HG03432 (cell line): ENCODE data around the gene PLEKHM1.
A peak's percentile ranks its signal among the peaks of the same experiment; 100 is the strongest.
"Not testable (repeated sequence)": the region's sequence is repeated elsewhere in the genome, so short reads cannot be mapped to it uniquely, and the experiment has no call there.

Experiments
- ATAC-seq: cut with Tn5 transposase; IDR thresholded peaks from one replicate; pipeline ENCODE4 v1.9.1; 2021; ENCODE audit warnings: mild to moderate bottlenecking, moderate library complexity; ENCODE audit not compliant: unreplicated experiment

PLEKHM1 gene

GRCh38 chr17:45468293-45469203 is 22.0 kb downstream of the PLEKHM1 start:
- ATAC-seq, result not testable (repeated sequence)

- ATAC-seq, result peak; percentile 93
Observed at GRCh38 chr17:45461524-45462327, 28.8 kb downstream of the PLEKHM1 start.

DNA sequence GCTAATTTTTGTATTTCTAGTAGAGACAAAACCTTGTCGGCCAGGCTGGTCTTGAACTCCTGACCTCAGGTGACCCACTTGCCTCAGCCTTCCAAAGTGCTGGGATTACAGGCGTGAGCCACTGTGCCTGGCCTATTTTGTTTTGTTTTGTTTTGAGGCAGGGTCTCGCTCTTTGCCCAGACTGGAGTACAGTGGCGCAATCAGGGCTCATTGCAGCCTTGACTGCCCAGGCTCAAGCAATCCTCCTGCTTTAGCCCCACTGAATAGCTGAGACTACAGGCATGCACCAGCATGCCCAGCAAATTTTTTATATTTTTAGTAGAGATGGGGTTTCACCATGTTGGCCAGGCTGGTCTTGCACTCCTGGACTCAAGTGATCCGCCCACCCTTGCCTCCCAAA is 30.1 kb downstream of the PLEKHM1 start:
- not testable (repeated sequence) for ATAC-seq

GRCh38 chr17:45454341-45454740 is 36.2 kb downstream of the PLEKHM1 start:
- not testable (repeated sequence) for ATAC-seq

- not testable (repeated sequence) for ATAC-seq
Observed at GRCh38 chr17:45453731-45454130, 36.8 kb downstream of the PLEKHM1 start.

- not testable (repeated sequence) for ATAC-seq
Observed at GRCh38 chr17:45453225-45453534, 37.3 kb downstream of the PLEKHM1 start.

DNA sequence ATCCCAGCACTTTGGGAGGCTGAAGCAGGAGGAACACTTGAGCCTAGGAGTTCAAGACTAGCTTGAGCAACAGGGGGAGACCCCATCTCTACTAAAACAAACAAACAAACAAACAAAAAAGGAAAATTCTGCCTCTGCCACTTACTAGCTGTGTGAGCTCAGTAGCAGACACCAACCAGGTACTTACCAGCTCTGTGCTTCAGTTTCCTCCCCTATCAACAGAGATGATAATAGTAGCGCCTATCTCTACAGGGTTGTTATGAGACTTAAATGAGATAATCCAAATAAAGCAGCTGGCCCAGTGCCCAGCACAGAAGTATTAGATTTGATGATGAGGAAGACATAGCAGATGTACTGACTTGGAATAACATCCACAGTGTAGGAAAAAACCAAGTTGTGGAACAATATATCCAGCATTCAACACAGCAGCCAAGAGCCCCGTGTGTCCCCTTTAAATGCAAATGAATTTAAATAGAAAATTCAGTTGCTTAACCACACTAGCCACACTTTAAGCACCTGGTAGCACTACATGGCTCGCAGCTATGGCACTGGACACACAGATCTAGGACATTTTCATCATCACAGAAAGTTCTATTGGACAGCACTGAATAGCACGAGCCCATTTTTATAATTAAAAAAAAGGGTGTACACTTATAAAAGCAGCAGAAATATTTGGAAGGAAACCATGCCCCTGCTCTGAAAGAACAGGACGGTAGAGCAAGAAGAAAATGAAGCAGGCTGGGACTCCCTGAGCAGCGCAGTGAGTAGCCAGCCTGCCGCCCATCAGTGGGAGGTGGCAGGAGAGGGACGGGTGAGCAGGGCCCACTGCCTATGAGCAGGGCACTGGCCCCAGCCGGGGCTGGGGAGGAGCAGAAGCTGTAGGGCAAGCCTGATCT is 37.9 kb downstream of the PLEKHM1 start:
- not testable (repeated sequence) for ATAC-seq

- not testable (repeated sequence) for ATAC-seq
Observed at GRCh38 chr17:45451660-45452059, 38.9 kb downstream of the PLEKHM1 start.

DNA sequence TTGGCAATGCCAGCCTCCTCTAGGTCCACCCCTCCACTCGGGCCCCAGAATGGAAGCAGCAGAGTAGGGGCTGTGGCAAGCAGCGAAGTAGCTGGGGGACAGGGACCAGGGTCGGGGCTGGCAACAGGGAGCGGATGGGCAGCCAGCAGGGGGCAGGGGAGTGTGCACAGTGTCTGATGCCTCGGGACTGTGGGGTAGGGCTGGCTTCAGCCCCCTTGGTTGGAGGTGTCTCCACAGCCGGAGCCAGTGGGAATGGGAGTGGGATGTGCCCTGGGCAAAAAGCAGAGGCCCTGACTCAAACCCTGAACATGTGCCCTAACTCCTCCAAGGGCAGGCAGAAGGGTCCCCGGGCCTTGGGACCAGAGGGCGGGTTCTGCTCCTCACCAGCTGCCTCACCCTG is 39.4 kb downstream of the PLEKHM1 start:
- no peak for ATAC-seq

GRCh38 chr17:45449708-45450329 is 40.7 kb downstream of the PLEKHM1 start:
- ATAC-seq, result not testable (repeated sequence)

DNA sequence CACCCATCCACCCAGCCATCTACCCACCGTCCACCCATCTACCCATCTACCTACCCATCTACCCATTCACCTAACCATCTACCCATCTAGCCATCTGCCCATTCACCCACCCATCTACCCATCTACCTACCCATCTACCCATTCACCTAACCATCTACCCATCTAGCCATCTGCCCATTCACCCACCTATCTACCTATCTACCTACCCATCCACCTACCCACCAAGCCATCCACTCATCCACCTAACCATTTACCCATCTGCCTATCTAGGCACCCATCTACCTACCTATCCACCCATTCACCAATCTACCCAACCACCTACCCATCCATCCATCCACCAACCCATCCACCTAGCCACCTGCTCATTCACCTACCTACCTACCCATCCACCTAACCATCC is 41.3 kb downstream of the PLEKHM1 start:
- not testable (repeated sequence) for ATAC-seq

DNA sequence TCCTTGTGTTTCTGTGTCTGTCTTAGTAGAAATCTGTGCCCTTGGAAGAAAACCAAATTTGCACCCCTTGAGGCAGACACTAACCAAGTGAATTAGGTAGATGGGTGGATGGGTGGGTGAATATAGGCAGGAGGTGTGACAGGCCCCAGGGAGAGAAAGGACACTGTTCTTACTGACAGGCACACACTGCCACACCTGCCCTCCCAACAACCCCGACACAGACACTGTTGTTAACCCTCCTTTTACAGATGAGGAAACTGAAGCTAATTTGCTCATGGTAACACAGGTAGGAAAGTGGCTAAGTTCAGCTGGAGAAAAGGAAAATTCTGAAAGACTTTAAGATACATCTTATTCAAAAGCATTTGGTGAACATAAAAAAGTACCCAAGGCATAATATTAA is 42.0 kb downstream of the PLEKHM1 start:
- not testable (repeated sequence) for ATAC-seq

DNA sequence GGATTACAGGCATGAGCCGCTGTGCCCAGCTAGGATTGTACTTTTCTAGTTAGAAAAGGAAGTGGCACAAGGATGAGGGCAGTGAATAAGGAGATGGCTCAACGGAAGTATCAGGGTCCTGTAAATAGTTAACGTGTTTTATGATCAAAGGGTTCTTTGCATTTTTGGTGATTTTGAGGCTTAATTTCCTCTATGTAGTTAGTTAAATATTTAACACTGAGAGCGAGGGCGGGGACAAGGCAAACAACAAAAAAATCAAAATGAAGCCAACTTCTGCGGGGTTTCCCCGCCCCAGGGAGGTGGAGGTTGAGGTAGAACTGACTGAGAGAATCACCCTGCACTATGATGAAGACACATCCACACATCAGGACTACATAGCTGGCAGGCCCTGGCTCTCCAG is 42.5 kb downstream of the PLEKHM1 start:
- not testable (repeated sequence) for ATAC-seq

- not testable (repeated sequence) for ATAC-seq
Observed at GRCh38 chr17:45447650-45448049, 42.9 kb downstream of the PLEKHM1 start.

DNA sequence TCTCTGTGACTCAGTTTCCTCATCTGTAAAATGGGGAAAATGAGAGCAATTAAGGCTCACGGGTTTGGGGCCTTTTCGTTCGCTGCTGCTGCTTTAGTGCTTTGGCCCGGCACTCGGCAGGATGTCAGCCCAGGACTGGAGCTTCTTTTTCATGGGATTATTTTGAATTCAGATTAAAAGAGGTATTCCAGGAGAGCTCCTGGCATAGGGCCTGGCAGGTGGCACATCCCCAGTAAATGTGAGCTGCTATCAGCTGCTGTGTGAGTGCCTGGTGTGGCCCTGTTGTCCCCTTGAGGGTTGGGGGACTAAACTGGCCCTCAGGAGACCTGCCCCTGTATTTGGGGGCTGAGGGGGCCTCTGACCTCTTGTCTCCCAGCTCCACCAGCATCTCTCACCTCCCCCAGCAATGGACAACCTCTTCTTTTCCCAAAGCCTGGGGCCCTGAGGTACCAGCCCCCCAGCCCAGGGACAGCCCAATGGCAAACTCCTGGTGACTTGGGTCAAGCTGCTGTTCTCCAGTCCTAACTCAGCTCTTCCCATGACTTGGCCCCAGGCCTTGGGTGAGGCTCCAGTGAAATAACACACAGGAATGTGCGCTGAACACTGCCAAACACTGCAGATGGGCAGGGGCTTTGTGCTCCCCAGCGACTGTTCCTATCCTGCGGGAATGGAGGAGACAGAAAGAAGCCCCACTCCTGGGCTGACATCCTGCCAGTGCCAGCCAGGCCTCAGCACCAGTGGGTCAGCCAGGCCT is 43.5 kb downstream of the PLEKHM1 start:
- not testable (repeated sequence) for ATAC-seq

- not testable (repeated sequence) for ATAC-seq
Observed at GRCh38 chr17:45445901-45446743, 44.4 kb downstream of the PLEKHM1 start.

DNA sequence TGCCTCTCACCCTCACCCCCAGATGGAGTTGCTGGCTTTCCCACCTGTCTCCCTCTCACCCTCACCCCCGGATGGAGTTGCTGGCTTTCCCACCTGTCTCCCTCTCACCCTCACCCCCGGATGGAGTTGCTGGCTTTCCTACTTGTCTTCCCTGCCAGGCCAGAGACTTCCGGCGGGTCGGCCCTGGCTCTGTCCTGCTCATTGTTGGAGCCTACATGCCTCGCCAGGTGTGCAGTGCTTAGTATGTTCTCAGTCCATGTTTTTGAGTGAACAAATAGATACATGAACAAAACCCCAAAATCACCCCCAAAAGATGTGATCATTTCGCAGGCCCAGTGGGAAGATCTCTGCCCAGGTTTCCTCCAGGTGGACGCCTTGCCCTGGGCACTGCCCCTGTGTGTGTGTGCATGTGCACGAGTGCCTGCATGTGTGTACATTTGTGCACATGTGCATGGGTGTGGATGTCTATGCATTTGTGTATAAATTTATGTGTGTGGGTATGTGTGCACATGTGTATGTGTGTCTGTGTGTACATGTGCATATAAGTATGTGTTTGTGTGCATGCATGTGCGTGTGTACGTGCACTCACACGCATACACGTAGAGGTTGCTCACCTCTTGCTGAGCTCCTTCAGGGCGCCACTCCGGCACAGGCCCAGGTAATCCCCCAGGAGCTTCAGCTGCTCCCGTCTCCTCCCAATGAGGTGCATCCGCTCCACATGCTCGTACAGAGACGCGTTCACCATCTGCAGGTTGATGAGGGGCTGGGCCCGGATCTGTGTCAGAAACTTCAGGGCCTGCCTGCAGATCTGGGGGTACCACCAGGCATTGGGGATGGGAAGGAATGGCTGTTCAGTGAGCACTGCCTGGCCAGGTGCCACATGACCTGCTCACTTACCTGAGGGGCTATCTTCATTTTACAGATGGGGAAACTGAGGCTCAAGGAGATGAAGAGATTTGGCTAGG is 45.4 kb downstream of the PLEKHM1 start:
- not testable (repeated sequence) for ATAC-seq

GRCh38 chr17:45444301-45444700 is 46.2 kb downstream of the PLEKHM1 start:
- not testable (repeated sequence) for ATAC-seq
